GM18517 (cell line): Measurements from ENCODE around the gene ATP2B1.

Experiments used
- ATAC-seq: cut with Tn5 transposase; IDR thresholded peaks from one replicate; pipeline ENCODE4 v1.9.1; 2021; ENCODE audit warnings: mild to moderate bottlenecking, moderate library complexity; ENCODE audit not compliant: unreplicated experiment

The ATP2B1 gene

DNA sequence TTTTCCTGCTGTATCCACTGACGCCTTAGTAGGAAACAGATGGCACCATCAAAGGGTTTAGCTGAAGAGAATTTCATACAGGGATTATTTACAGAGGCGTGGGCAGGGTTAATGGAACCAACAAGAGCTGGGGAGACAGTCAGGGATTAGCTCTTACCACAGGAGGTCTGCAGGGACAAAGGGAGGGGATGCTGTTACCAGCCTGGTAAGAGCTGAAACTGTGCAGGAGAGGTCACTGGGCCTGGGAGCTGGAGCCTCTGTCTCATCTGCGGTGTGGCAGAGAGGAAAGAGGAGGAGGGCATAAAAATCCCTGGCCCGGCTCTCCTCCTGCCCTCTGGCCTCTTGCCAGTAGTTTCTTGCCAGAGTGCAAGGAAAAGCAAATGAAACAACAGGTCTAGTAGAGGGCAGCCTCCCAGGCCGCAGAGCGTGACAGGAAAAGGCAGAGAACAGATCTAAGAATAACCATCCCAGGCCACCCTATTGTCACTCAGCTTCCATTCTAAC is 163.9 kb downstream of the ATP2B1 start:
- no peak for ATAC-seq

DNA sequence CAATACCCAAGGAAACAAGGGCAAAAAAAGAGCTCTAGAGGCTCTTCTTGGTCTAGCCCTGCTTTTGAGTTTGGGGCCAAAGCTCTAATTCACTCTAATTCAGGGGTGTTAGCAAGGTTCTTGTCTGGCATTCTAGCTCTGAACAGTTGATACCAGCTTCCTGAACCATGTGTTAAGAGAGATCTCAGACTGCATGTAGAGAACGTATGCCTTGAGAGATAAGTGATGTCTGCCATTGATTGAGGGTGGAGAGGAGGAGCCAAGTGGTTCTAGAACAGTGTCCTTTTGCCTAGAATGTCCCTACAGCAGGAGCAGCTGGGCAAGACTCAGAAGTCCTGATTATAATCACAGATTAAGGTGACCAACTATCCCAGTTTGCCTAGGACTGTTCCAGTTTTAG is 164.6 kb downstream of the ATP2B1 start:
- no peak for ATAC-seq

DNA sequence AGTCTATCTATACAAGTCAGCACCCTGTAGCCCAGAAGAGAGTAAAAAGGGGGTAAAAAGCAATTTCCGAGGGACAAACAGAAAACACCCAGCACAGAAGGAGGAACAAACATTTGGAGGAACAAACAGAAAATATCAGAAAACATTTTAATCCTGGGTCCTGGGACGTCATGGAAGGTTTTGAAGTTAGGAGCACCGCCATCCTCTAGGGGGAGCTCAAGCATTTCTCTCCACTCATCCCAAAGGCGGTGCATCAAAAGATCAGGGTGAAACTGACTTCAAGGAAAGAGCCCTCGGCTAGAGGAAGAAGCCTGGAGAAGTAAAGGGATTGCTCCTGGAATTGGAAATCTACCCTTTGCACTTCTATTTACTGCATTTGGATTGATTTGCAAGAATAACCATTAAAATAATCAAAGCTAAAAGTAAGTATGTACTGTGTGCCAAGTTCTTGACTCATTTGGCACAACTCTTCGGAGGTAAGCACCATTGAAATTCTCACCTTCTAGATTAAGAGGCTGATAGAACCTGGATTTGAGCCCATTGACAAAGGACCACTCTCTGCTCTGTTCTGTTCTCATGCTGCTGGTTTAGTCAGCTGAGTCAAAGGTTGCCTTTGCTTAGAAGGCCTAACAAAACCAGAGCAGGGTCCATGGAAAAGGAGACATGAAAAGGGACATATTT is 165.6 kb downstream of the ATP2B1 start:
- ATAC-seq: peak; percentile 82

DNA sequence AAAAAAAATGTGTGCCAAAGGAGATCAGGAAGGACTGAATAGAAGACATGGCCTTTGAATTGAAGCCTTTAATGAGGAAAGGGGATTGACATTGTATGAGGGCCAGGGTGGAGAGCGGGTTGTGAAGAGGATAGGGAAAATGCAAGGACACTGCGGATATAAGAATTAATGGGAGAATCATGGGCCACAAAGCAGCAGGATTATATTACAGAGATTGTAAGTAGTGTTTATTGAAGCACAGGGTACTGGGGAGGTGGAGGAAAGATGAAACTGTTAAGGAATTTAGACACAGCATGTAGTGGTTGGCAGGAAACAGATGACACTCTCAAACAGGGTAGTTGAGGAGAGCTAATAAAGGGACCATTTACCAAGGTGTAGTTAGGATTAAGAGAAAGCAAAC is 166.4 kb downstream of the ATP2B1 start:
- no peak for ATAC-seq

DNA sequence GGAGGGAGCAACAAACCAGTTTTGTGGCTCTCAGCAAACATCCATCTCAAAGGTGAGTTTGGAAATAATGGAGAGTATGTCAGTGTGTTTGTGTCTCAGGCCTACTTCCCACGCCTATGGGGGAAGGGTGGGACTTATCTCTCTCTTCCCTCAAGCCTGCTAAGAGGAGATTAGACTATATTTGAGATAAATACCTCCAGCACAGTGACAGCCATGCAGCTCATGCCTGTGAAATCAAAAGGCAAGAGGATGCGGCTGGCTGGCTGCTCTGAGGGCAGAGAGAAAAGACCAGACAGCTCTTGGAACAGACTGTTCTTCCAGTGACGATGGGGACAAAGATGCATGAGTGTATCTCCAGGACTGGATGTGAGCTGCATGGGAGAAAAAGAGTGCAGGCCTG is 168.1 kb downstream of the ATP2B1 start:
- no peak for ATAC-seq

DNA sequence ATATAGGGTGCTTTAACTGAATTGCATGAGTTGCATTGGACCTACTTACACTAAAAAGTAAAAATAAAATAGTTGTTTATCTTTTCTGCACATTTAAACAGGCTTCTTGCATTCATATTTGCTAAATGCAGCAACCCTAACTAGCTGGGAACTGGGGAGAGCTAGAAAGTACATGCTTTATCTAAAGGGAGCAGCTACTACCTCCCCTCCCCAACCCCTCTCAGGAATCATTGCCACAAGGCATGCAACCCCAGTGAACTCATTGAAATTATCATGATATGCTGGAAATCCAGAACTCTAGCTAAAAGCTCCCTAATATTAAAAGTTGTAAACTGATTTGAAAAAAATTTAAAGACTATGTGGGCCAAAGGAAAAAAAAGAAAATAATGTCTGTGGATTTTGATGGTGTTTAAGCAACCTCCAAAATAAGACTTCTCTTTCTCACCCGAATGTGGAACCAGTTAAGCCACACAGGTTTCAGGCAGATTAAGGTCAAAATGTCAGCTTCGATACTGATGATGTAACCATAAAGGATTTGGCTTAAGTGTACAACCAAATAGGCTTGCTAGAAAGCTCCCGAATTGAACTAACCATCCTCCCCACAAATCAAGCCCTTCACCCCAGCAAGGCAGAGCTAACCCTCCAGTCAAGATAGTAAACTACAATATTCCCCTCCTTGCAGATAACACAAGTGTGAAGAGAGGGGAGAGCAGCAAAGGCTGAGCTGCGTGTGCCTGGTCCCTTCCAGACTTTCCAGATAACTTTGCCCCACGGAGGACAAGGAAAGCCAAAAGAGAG is 169.0 kb downstream of the ATP2B1 start:
- no peak for ATAC-seq

DNA sequence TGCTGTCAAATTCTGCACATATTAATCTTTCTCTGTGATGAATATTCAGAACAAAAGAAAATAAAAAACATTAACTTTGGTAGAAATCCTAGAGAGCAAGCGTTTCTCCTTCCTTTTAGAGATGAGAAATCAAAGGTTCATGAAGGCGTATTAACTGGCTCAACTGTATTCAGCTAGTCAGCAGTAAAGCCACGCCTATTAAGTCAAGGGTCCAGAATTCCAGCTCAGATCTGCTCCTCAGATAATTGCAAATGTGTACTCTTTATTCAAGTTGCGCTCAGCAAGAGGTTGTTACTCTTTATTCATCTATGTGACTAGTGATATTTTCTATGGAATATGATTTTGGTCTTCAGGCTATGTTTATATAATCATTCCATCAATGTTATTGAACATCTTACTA is 169.7 kb downstream of the ATP2B1 start:
- no peak for ATAC-seq
